GM18873 (cell line): Measurements from ENCODE around the gene MEGF8.

Experiments used
- ATAC-seq: cut with Tn5 transposase; IDR thresholded peaks from one replicate; pipeline ENCODE4 v1.9.1; 2021; ENCODE audit warnings: mild to moderate bottlenecking, moderate library complexity, moderate number of reproducible peaks; ENCODE audit not compliant: unreplicated experiment, low FRiP score

Gene MEGF8, protein sequence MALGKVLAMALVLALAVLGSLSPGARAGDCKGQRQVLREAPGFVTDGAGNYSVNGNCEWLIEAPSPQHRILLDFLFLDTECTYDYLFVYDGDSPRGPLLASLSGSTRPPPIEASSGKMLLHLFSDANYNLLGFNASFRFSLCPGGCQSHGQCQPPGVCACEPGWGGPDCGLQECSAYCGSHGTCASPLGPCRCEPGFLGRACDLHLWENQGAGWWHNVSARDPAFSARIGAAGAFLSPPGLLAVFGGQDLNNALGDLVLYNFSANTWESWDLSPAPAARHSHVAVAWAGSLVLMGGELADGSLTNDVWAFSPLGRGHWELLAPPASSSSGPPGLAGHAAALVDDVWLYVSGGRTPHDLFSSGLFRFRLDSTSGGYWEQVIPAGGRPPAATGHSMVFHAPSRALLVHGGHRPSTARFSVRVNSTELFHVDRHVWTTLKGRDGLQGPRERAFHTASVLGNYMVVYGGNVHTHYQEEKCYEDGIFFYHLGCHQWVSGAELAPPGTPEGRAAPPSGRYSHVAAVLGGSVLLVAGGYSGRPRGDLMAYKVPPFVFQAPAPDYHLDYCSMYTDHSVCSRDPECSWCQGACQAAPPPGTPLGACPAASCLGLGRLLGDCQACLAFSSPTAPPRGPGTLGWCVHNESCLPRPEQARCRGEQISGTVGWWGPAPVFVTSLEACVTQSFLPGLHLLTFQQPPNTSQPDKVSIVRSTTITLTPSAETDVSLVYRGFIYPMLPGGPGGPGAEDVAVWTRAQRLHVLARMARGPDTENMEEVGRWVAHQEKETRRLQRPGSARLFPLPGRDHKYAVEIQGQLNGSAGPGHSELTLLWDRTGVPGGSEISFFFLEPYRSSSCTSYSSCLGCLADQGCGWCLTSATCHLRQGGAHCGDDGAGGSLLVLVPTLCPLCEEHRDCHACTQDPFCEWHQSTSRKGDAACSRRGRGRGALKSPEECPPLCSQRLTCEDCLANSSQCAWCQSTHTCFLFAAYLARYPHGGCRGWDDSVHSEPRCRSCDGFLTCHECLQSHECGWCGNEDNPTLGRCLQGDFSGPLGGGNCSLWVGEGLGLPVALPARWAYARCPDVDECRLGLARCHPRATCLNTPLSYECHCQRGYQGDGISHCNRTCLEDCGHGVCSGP (N-terminal part only)

DNA sequence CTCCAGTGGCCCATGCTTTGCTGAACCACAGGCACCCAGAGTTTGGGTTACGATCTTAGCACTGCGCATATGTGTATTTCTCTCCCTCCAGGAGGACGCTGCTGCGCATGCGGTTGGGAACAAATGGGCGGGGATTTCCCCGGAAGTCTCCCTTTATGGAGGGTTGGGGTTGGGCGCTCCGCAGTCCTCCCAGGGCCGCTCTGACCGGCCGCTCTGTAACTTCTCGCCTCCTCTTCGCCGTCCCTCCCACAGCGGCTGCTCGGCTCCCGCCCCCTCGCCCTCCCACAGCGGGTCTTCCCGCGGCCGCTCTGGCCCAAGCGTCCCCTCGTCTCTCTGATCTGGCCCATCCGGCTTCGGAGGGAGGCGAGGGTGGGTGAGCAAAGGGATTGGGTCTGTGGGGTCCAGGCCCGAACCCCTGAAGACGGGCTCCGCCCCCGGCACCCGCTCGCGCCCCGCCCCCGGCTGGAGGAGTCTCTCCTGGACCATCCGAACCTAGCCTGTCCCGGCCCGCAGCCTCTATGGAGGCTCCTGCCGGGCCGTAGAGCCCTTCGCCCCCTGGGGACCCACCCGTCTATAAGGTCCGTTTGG is at the start of gene MEGF8:
Gene MEGF8, plus strand, starts transcription at position 328 of the 588 bp plus-strand sequence. CDS start 609 bp downstream, outside the sequence.
- ATAC-seq = peak; percentile 91

DNA sequence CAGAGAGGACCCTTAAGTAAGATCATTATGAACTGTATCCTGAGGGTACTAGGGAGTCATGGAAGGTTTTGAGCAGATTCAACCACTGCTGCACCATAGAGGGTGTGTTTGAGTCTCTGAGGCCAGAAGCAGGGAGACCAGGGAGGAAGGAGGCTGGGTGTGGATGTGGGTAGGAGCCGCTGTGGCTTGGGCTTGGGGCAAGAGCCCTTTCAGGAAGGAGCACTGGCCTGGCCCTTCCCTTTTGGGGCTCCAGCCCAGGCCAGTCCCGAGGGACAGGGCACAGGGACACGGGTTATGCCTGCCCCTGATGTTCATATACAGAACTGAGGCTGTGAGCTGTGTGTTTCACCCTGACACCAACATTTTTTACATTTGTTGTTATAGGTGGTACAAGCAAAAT is 49.2 kb upstream of the MEGF8 start:
- no peak for ATAC-seq

DNA sequence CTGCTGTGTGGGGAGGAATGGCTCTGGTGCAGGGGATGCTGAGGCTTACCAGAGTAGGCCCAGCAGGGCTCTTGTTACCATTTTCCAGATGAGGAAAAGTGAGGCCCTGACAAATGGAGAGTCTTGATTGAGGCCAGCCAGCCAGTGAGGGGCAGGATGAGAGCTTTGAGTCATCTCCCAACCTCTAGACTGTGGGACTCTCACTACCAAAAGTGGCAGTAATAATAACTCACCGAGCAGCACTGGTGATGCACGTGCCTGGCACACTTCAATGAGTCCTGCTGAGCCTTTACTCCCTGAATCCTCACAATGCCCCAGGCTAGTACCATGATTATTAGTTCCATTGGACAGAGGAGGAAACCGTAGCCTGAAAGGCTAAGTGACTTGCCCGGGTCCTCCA is 48.6 kb upstream of the MEGF8 start:
- no peak for ATAC-seq

DNA sequence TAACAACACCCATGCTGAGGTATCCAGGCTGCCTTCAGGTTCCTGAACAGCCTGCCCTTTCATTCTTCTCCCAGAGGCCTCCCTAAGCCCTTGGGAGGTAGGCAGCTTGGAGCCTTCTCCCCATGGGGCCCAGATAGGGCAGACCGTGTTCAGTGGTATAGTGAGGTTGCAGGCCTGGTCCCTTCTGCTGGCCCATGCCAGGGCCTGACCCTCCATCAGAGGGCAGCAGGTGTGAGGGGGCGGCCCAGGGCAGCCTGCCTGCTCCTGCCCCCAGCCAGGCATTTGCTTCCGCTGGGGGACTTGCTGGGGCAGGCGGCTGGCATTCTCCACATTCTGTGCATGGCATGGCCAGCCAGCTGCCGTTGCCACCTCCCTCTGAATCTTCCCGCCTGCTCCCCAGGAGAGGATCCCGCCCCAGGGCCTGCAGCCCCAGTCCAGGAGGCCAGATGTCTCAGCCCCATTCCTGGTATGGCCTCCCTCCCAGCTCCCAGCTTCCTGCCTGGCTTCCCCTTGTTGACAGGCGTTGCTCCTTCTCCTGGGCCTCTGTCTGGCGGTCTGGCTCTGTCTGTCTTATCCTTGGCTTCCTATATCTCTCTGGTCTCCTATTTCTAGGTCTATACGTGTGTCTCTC is 47.5 kb upstream of the MEGF8 start:
- no peak for ATAC-seq

DNA sequence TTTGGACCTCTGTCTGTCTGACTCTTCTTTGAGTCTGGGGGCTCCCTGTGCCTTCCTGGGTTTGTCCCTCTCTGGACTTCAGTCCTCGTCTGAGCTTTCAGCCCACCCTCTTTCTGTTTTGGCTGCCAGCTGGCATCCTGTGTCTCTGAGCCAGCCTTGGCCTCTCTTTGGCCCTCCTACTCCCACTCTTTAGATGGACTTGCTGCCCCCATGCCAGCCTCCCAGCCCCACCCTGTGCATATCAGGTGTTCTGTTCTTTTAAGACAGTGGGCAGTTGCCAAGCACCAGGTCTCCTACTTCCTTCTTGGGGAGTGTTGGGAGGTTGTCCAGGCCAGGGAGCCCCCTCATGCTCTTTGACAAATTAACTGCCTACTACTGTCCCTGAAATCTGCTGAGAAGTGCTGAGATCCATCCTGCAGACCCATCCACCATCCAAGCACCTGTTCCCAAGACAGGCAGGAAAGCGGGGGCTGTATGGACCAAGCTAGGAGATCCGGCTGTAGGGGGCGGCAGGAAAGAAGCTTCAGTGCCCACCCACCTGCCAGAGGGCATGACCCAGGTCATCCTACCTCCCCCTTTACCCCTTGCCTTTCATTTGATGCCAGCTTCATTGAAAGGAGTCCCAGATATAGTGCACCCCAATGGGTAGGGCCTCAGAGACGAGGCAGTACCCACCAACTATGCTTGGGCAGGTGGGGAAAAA is 46.8 kb upstream of the MEGF8 start:
- no peak for ATAC-seq

GRCh38 chr19:42279155-42279901 is 46.1 kb upstream of the MEGF8 start:
- ATAC-seq = no peak

DNA sequence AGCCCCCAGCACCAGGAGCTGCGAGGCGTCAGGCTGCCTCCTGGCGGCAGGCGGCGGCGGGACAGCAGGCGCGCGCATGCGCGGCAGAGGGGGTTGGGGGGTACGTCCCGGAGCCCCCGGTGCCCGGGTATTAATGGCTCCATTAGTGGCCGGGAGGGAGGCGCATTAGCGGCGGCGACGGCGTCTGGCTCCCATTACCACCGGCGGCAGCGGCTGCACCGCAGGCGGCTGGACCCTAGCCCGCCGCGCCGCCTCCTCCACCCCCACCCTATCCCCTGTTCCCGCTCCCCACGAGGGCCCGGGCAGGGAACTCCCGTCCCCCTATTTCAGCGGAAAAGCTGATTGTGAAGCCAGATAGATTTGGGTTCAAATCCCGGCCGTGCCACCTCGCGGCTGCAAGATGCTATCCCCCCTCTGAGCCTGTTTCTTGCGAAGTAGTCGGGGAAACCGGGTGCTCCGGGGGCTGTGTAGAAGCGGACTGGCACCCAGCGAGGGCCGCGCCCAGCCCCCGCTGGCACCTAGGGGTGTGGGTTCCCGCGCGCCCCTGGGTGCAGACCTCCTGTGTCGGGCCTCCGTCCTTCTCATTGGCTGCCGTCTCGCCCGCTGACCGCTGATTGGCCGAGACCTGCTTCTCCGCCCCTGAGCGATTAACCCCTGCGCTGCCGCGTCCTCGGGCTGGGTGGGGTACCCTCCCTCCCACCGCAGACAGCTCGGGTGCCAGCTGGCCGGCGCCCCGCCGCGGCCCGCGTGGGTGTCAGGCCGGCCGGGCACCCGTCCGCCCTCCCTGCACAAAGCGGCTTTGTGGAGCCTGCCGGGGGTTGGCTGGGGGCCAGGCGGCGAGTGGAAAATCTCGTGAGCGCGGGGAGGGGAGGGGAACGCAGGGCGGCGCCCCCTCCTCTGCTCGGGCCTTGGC is 45.3 kb upstream of the MEGF8 start:
- ATAC-seq = peak; percentile 32

GRCh38 chr19:42280815-42281145 is 44.7 kb upstream of the MEGF8 start:
- no peak for ATAC-seq

- no peak for ATAC-seq
Measured at GRCh38 chr19:42281146-42281826, 44.1 kb upstream of the MEGF8 start.

- no peak for ATAC-seq
Measured at GRCh38 chr19:42281827-42282762, 43.3 kb upstream of the MEGF8 start.

- no peak for ATAC-seq
Measured at GRCh38 chr19:42282819-42283187, 42.6 kb upstream of the MEGF8 start.

- ATAC-seq = peak; percentile 31
Measured at GRCh38 chr19:42283188-42284065, 42.0 kb upstream of the MEGF8 start.

DNA sequence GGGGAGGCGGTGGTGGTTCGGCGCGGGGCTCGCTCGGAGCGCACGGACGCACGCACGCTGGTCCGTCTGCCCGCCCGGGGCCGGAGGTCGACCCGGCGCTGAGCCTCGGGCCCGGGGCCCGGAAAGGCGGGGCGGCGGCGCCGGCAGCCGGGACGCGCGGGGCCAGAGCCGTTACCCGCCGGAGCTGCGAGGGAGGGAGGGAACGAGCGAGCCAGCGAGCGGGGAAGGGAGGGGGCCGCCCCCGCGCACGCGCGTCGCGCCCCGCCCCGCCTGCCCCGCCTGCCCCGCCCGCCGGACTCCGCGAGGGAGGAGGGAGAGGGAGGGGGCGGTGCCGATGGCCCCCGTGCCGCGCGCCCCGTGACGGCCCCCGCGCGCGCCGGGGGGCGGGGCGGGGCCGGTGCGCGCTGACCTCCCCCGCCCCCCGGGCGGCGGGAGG is 41.4 kb upstream of the MEGF8 start:
- ATAC-seq = peak; percentile 8

DNA sequence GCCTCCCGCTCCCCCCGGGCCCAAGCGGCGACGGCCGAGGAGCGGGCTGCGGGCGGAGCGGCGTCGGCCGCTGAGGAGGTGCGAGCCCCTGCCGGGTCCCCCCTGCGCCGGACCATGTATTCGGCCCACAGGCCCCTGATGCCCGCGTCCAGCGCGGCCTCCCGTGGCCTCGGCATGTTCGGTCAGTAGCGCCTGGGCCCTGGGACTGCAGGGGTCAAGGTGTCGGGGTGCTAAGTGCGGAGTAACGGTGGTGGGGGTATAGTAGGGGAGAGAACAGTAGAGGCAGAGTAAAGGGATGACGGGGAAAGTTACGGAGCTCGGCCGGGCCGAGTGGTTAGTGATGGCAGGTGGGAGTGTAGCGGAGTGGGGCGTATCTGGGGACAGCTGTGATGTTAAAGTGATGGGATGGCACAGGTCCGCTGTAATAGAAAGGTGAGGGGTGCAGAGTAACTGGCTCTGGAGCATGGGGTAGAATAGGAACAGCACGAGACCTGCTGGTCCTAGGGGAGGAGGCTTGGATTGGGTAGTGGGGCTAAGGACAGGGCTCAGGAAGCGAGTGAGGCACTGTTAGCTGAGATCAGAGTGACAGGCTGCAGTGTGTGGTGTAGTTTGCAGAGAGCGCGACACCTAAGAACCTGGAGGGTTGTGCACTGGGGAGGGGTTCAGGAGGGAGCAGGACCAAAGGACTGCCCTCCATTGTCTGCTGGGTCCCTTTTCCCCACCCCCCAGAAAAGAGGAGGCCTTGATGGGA is 40.7 kb upstream of the MEGF8 start:
- ATAC-seq = no peak

- no peak for ATAC-seq
Measured at GRCh38 chr19:42285541-42285941, 39.9 kb upstream of the MEGF8 start.
